Astrocyte of the spinal cord (primary cell): ENCODE data around the gene ZNF497.

ENCODE experiments used
- DNase-seq: peaks from one replicate; pipeline ENCODE4 v3.0.0; 2011; ENCODE audit warnings: low read depth, low spot score
- H3K4me3 ChIP-seq: 2 replicates; pipeline ENCODE4 v1.5.1; 2011; ENCODE audit warnings: low read depth, mild to moderate bottlenecking, low read length, moderate library complexity
- CTCF ChIP-seq: IDR thresholded peaks from 2 replicates; pipeline ENCODE4 v1.5.1; 2012; ENCODE audit warnings: low read depth, mild to moderate bottlenecking, low read length, inconsistent platforms
- in situ Hi-C: cut with HindIII; loops from 2 replicates; pipeline ENCODE4 v1.10.0; 2017; ENCODE audit warnings: low sequenced_read_pairs

Gene ZNF497

GRCh38 chr19:58392945-58393724, 30.6 kb upstream of the ZNF497 start:
- in situ Hi-C loops, result no loop called here
- H3K4me3 ChIP-seq, result no peak overlapping the region
- no peak for DNase-seq
- no peak for TF ChIP-seq CTCF

- no peak for TF ChIP-seq CTCF
- in situ Hi-C loops, result no loop called here
- H3K4me3 ChIP-seq, result peak overlapping the region; percentile 98
- no peak for DNase-seq
These were observed 25.6 kb upstream of the ZNF497 start for GRCh38 chr19:58388175-58388526.

GRCh38 chr19:58387338-58388174, 25.0 kb upstream of the ZNF497 start:
- peak overlapping the region; percentile 98 for H3K4me3 ChIP-seq
- in situ Hi-C loops, result no loop called here
- TF ChIP-seq CTCF, result peak; percentile 13
- no peak for DNase-seq

GRCh38 chr19:58386576-58387337, 24.2 kb upstream of the ZNF497 start, which contains the start of gene RPS5:
TSS of gene RPS5 (plus strand) at chr19:58387269. CDS start at chr19:58388138, 869 bp downstream.
- DNase-seq, result peak; percentile 98
- in situ Hi-C loops, result no loop called here
- no peak for TF ChIP-seq CTCF
- H3K4me3 ChIP-seq, result peak within 1 kb of the TSS; percentile 98

GRCh38 chr19:58385891-58386575, 23.5 kb upstream of the ZNF497 start:
- DNase-seq, result no peak
- no peak for TF ChIP-seq CTCF
- in situ Hi-C loops, result no loop called here
- H3K4me3 ChIP-seq, result peak overlapping the region; percentile 98
